H1 (cell line): ENCODE data around the gene BRD4.

Experiments
- CBX5 ChIP-seq: fragments of 300-800, 300-1000 bp; sonication (generic); IDR thresholded peaks from 2 replicates; pipeline ENCODE4 v1.7.1; 2016; ENCODE audit warnings: antibody characterized with exemption, low read length, low read depth
- EP300 ChIP-seq, 2 experiments: IDR thresholded peaks; 1 replicate in 1 of 2; 2 replicates in 1 of 2; pipeline ENCODE4 v1.6.1; 2011 to 2012; ENCODE audit warnings: low read depth in 2 of 2, low read length in 2 of 2, mild to moderate bottlenecking in 2 of 2, borderline replicate concordance in 1 of 2, inconsistent platforms in 1 of 2, moderate library complexity in 1 of 2
- HDAC6 ChIP-seq: IDR thresholded peaks from one replicate; pipeline ENCODE4 v1.7.1; 2012; ENCODE audit warnings: low read depth, mild to moderate bottlenecking, inconsistent platforms, low read length, moderate library complexity
- KDM1A ChIP-seq: fragments of 200-600, 300-600 bp; sonication (generic); IDR thresholded peaks from 2 replicates; pipeline ENCODE4 v1.7.1; 2016; ENCODE audit warnings: mild to moderate bottlenecking, low read length, borderline replicate concordance
- POLR2A ChIP-seq, 2 experiments: IDR thresholded peaks; 1 replicate in 1 of 2; 2 replicates in 1 of 2; pipeline ENCODE4 v1.6.1; 2011; ENCODE audit warnings: low read depth in 2 of 2, low read length in 2 of 2, mild to moderate bottlenecking in 2 of 2; ENCODE audit errors: control extremely low read depth in 1 of 2
- POLR2AphosphoS5 ChIP-seq: IDR thresholded peaks from 2 replicates; pipeline ENCODE4 v1.6.1; 2011; ENCODE audit warnings: low read depth, low read length
- RFX5 ChIP-seq: IDR thresholded peaks from 2 replicates; pipeline ENCODE4 v1.6.1; 2011; ENCODE audit warnings: low read depth, low read length, improper control_type of control experiment, borderline replicate concordance
- SIN3A ChIP-seq, 2 experiments: IDR thresholded peaks in 1 of 2; conservative IDR thresholded peaks in 1 of 2; 2 replicates each; pipeline ENCODE4 v1.6.1; 2011 to 2012; ENCODE audit warnings: low read length in 2 of 2, improper control_type of control experiment in 1 of 2, low read depth in 1 of 2, mild to moderate bottlenecking in 1 of 2
- TEAD4 ChIP-seq: IDR thresholded peaks from 2 replicates; pipeline ENCODE4 v1.6.1; 2012; ENCODE audit warnings: low read depth, low read length, inconsistent platforms, mixed read lengths
- TF ChIP-seq, protein P1 (sequence below): IDR thresholded peaks from 2 replicates; pipeline ENCODE4 v1.6.1; 2012; ENCODE audit warnings: inconsistent platforms
- TF ChIP-seq, protein P2 (sequence below), 3 experiments: IDR thresholded peaks; 1 replicate in 2 of 3; 2 replicates in 1 of 3; pipeline versions ENCODE4 v1.5.1 to v1.6.1; 2011; ENCODE audit warnings: low read length in 3 of 3, mild to moderate bottlenecking in 3 of 3, inconsistent platforms in 2 of 3, low read depth in 1 of 3, moderate library complexity in 1 of 3; ENCODE audit not compliant: insufficient read depth in 1 of 3; ENCODE audit errors: control extremely low read depth in 1 of 3

DNA sequence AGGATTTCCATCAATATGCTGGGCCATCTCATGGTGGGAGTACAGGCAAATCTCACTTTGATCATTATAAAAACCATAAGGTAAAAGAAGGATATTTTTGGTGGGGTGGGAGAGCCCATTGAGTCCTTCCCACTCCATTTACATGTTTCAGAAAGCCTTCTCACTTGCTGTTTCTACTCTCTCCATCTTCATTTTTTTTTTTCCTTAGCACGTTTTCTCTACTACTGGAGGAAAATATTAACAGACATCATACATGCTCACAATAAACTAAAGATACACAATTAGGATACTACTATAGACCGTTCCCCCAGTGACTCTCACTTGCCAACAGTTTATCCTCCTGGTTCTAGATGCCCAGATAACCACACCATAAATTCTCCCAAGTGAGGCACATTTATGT, 49.1 kb upstream of the BRD4 start:
- TF ChIP-seq, protein P1, sequence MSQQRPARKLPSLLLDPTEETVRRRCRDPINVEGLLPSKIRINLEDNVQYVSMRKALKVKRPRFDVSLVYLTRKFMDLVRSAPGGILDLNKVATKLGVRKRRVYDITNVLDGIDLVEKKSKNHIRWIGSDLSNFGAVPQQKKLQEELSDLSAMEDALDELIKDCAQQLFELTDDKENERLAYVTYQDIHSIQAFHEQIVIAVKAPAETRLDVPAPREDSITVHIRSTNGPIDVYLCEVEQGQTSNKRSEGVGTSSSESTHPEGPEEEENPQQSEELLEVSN: no peak
- no peak for TF ChIP-seq CBX5
- no peak for TF ChIP-seq POLR2A (IDR thresholded peaks at IDR 0.05; ENCODE audit: control extremely low read depth in 1 of 2, low read depth in 2 of 2, low read length in 2 of 2)
- TF ChIP-seq, protein P2, sequence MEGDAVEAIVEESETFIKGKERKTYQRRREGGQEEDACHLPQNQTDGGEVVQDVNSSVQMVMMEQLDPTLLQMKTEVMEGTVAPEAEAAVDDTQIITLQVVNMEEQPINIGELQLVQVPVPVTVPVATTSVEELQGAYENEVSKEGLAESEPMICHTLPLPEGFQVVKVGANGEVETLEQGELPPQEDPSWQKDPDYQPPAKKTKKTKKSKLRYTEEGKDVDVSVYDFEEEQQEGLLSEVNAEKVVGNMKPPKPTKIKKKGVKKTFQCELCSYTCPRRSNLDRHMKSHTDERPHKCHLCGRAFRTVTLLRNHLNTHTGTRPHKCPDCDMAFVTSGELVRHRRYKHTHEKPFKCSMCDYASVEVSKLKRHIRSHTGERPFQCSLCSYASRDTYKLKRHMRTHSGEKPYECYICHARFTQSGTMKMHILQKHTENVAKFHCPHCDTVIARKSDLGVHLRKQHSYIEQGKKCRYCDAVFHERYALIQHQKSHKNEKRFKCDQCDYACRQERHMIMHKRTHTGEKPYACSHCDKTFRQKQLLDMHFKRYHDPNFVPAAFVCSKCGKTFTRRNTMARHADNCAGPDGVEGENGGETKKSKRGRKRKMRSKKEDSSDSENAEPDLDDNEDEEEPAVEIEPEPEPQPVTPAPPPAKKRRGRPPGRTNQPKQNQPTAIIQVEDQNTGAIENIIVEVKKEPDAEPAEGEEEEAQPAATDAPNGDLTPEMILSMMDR (IDR thresholded peaks at IDR 0.05; ENCODE audit: control extremely low read depth in 1 of 3, insufficient read depth in 1 of 3, low read depth in 1 of 3, low read length in 3 of 3): no peak
- TF ChIP-seq RFX5: no peak
- no peak for TF ChIP-seq KDM1A
- TF ChIP-seq POLR2AphosphoS5: no peak
- TF ChIP-seq EP300 (IDR thresholded peaks at IDR 0.05; ENCODE audit: borderline replicate concordance in 1 of 2, low read depth in 2 of 2, low read length in 2 of 2): no peak
- no peak for TF ChIP-seq HDAC6
- no peak for TF ChIP-seq TEAD4
- TF ChIP-seq SIN3A (conservative IDR thresholded peaks at IDR 0.05 in 1 of 2, IDR thresholded peaks at IDR 0.05 in 1 of 2; ENCODE audit: low read depth in 1 of 2, low read length in 2 of 2): no peak
